Activated CD4-positive, alpha-beta T cell treated with anti-CD3 and anti-CD28 coated beads, Interleukin-2, amount 50 U/mL, for 1 hour (primary cell): ENCODE data around the gene ENPP3.

ENCODE experiments used
- DNase-seq: peaks from one replicate; pipeline ENCODE4 v3.0.0-alpha.2; 2020

Gene ENPP3

DNA sequence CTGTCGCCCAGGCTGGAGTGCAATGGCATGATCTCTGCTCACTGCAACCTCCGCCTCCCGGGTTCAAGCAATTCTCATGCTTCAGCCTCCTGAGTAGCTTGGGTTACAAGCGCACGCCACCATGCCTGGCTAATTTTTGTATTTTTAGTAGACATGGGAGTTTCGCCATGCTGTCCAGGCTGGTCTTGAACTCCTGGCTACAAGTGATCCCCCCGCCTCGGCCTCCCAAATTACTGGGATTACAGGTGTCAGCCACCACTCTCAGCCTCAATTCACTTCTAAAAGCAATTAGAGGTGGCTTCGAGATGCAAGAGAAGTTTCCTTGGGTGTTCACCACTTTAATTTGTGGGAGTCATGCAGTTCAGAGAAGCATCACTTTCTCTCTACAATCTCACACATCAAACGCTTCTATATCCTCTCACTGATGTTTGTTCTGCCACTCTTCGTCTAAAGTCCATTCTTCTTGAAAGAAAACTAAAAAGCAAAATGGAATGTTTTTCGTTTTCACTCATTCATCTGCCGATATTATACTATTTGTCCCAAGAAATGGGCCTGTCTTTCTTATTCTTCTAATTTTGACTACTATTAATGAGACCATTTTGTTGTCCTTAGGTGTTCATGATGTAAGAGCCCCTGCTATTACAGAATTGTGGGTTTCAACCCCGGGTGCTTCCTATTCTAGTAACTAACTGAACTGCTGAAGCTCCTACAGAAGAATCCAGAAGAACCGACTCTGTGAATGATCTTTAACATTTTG lies 132.5 kb downstream of the ENPP3 start:
- DNase-seq = no peak

- no peak for DNase-seq
Observed at GRCh38 chr6:131770776-131771175, 133.7 kb downstream of the ENPP3 start.

DNA sequence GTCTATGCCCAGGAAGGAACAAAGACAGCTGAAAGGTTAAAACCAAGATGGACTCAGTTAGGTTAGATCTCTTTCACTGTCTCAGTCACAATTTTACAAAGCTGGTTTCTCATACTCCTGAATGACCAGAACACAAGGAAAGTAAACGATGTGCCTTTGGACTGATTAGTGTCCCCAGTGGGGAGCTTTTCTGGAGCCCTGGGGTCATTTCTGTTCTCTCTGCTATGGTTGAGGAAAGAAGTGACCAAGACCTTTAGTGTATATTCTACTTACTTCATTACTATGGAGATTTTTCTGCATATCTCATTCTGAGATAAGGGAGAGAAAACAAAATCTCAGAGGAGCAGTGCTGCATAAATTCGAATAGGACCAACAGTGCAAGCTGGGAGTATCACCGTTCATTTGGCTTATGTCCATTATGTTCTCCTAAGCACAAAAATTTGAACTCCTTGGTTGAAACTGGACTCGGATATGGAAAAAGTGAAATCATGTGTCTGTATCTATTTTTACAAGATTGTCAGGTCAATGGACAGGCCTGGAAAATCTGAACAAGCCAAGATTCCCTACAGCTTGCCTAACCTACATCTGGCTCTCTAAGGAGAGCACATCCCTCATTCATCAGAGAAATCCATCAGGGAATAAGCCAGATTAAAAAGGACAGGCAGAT lies 136.3 kb downstream of the ENPP3 start:
- no peak for DNase-seq

- no peak for DNase-seq
Observed at GRCh38 chr6:131775886-131776285, 138.8 kb downstream of the ENPP3 start.

DNA sequence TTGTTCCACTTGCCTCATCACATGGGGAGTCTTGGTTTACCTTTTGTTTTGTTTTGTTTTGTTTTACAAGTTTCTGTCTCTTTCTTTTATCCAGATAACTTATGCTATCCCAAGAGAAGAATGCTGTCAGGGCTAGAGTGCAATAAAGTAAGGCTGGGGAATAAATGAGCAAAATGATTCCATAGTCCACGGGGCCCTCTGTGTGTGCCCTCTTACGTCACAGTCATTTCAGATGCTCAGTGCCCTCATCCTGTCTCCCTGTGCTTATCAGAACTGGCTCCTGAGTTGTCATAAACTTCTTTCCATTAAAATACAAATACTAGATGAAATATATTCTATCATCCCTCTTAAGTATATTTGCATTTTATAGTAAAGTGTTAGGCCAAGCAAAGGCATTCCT lies 139.9 kb downstream of the ENPP3 start:
- no peak for DNase-seq

DNA sequence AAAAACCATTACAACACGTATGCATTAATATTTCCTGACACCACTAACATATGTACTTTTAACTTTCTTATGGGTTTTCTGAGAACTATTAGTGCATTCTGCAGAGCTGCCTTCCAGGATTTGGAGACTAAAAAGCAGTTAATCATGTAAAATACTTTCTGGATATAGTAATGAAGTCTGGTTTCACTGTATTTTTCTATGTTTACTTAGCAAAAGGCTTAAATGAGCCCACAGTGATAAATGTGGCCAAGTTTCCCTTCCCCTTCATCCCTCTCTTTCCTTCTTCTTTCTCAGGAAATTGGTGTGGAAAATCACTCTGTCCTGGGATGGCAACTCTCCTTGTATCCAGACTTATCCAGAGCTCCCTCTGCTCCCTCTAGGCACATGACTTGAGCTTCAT lies 141.1 kb downstream of the ENPP3 start:
- DNase-seq = no peak

DNA sequence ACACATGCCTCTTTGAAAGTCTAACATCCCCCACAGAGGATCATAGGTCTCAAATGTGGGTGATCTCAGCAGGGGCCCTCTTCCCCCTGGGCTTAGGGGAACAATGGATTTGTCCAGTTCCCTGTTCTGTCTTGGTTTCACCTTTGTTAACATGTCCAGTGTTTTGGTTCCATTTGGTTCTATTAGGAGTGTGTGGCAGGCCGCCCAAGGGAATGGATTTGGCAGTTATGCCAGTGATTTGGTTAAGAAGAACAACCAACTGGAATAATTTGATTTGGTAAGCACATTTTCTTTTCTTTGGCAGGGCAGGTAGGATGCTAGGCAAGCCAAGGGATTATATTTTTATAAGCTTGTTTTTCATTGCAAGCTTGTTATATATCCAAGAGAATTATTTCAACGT lies 142.2 kb downstream of the ENPP3 start:
- DNase-seq = no peak

DNA sequence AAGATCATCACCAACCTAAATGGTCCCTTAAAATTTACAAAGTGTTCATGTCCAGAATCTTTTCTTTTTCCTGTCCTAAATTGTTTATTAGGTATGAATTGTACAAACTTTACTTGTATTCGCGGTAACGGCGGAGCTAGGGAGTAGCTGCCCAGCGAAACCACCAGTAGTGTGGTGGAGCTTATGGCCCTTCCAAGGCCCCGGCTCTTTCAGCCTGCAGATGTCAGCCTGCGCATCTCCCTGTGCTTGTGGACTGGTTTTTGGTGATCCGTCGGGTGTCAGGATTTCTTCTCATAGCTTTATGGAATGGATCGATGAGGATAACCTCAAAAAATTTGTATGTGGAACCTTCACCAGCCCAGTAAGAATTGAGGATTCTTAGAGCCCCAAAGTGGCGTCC lies 143.5 kb downstream of the ENPP3 start:
- no peak for DNase-seq

DNA sequence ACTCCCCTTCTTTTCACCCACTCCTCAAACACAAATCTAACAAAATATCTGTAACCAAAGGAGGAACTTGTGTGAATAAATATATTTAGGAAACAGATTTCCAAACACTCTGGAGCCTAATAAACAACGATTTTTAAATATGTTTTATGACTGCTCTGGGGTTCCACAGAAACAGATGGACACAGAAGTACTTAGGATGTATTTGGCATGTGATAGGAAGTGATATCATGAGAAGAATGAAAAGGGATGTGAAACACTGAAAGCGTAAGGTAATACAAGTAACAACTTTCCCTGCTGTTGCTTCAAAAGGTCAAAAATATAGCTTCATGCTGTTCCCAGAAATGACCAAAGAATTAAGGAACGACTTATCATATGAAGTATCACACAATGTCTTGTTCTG lies 144.6 kb downstream of the ENPP3 start:
- no peak for DNase-seq

GRCh38 chr6:131782764-131783163 lies 145.7 kb downstream of the ENPP3 start:
- no peak for DNase-seq

DNA sequence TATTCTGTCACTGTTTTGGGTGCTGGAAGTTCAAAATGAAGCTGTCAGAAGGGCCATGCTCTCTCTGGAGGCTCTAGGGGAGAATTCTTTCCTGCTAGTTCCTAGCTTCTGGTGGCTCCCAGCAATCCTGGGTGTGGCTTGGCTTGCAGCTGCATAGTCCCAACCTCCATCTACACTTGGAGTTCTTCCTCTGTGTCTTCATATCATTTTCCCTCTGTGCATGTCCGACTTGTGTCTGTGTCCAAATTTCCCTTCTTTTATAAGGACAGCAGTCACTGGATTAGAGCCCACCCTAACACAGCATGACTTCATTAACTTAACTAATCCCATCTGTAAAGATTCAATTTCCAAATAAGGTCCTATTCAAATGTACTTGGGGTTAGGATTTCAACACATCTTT lies 147.5 kb downstream of the ENPP3 start:
- DNase-seq = no peak

GRCh38 chr6:131787079-131787478 lies 150.0 kb downstream of the ENPP3 start:
- no peak for DNase-seq

DNA sequence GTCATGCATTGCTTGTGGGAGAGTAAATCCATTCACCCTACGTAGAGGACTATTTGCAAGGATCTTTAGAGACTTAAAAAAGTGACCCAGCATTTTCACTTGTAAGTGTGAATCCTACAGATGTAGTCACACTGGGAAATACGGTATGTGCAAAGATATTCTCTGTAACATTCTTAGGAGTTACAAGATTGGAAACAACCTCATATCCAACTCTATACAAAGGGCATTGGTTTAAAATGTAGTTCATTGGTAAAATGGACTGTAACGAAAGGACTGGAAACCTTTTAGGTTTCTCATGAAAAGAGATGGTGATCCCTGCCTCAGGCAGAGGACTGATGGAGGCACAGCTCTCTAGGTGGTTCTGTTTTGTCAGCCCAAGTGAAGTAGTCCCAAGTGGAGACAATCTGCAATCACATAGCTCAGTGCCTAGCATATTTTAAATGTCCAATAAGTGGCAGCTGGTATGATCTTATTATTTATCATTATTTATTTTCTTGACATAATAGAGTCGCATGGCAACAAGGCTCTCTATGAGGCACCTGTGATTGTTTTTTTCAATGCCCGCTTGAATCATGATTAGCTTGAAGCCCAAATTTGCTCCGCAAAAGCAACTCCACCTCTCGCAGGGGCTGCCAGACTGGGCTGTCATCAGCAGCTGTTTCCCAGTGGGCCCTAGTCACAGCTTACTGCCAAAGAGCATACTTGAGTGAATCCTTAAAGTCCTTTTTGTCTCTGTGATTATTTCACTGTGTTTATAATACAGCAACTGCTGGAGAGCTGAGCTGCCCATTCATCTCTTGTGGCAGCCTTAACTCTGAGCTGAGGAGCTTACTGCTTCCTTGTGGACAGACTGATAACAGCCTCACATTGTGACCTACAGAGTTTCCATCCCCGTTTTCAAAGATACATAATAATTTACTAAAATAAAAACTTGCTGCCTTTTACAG lies 150.9 kb downstream of the ENPP3 start:
- DNase-seq = no peak

DNA sequence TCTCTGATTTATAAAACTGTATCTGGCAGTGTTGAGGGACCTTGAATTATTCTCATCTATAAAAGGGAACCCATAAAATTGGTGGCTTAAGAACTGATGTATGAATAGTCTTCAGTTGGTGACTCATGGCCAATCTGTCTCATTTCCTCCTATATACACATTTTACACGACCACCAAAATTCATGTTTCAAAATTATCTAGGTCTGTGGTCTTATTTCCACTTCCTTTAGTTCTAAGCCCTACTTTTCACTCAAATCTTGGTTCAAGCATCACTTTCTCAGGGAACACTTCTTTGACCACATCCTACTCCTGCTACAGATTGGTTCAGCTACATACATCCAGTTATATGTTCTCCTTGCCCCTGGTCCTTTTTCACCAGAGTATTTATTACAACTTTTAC lies 152.1 kb downstream of the ENPP3 start:
- no peak for DNase-seq

DNA sequence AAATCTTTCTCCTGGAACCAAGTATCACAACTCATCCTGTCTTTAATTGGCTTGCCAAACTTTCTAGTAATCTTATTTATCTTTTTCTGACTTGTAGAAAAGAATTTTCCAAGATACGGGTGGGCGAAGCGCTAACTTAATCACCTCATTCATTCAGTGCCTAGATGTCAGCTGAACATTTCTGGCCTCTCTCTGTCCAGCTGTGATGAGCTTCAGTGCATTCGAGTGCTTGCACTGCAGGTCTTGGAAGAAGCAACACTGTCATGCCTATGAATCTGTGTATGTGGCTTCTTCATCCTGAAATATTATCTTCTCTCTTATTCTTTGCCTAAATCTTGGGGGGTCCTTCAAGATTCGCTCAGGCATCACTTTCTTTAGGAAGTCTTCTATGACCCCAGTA lies 154.4 kb downstream of the ENPP3 start:
- no peak for DNase-seq

DNA sequence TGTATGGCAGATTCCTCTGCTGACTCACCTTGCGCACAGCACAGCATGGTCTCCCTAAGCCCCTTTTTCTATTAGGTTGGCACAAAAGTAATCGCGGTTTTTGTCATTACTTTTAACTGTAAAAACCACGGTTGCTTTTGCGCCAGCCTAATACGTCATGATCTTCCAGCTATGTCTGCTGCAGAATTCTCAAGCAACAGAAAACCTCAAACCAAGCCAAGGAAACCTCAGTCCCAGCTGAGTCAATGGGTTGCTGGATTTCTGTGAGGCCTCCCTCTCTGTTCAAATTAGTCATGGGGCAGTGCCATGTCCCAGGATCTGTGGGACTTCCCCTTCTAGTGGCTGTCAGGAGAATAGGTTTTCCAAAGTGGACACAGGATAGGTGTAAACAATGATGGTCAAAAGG lies 155.0 kb downstream of the ENPP3 start:
- DNase-seq = no peak

DNA sequence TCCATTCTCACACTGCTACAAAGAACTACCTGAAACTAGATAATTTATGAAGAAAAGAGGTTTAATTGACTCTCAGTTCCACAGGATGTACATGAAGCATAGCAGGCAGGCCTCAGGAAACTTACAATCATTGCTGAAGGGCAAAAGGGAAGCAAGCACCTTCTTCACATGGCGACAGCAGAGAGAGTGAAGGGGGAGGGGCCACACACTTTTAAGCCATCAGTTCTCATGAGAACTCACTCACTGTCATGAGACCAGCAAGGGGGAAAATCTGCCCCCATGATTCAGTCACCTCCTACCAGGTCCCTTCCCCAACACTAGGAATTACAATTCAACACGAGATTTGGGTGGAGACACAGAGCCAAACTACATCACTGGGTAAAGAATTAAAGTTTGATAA lies 158.3 kb downstream of the ENPP3 start:
- no peak for DNase-seq
